HuH-7.5 (cell line): ENCODE results near the gene CUBN.

Experiments
- DNase-seq: peaks from one replicate; pipeline ENCODE4 v3.0.0; 2011; ENCODE audit warnings: low spot score

CUBN gene

GRCh38 chr10:16822726-16823360 is 306.8 kb downstream of the CUBN start:
- DNase-seq = no peak

DNA sequence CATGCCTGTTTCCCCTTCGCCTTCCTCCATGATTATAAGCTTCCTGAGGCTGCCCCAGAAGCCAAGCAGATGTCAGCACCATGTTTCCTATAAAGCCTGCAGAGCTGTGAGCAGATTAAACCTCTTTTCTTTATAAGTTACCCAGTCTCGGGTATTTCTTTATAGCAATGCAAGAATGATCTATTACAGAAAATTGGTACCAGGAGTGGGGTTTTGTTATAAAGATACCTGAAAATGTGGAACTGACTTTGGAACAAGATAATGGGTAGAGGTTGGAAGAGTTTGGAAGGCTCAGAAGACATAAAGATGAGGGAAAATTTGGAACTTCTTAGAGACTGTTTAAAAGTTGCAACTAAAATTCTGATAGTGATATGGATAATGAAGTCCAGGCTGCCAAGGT is 307.6 kb downstream of the CUBN start:
- DNase-seq = no peak

GRCh38 chr10:16820421-16820820 is 309.2 kb downstream of the CUBN start:
- no peak for DNase-seq

DNA sequence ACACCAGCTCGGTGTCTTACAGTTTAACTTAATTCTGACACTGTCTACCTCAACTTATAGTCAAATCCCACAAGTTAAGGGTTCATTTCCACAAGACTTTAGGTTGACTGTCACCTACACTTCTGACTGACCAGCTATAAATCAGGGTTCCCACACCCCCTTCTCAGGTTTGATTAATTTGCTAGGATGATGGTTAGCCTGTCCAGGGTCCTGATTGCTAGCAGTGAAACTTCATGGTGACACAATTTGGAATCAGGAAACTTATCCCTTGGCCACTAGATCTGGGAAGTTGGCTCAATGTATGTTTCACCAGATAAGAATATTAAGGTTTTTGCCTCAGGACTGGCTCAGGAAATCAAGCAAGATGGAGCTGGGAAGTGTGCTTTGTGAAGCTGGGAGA is 309.6 kb downstream of the CUBN start:
- DNase-seq = no peak

DNA sequence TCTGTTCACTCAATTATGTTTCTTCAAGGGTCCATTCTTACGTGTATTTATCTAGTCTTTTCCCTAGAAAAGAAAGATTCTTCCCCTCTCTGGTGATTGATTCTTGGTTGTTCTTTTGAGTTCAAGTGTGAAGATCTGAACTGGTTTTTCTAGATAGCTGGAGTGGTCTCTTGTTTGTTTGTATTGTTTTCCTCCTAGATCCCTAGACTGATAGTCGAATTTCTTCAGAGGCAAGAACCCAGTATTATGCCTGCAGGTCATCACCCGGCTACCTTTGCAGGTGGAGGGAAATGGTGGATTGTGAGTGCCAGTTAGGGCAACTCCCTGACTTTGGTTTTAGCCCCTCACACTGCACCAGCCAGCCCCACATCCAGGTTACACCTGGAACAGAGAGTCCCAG is 310.2 kb downstream of the CUBN start:
- no peak for DNase-seq

DNA sequence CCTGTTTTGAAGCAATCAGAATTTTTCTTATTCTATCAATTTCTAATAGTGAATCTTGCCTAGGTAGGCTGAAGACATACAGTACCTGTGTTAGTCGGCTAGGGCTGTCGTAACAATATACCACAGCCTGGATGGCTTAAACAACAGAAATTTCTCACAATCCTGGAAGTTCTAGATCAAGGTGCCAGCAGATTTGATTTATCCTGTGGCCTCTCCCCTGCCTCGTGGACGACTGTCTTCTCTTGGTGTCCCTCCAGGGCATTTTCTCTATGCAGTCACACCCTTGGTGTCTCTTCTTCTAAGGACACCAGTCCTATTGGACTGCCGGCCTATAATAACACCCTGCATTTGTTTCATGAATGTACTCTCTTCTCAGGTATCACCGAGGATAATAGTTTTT is 310.6 kb downstream of the CUBN start:
- DNase-seq = no peak

GRCh38 chr10:16817125-16818019 is 312.2 kb downstream of the CUBN start, which contains the start of gene RSU1:
RSU1 (minus strand) TSS chr10:16817424; CDS start chr10:16817081, 343 bp downstream.
- DNase-seq = peak; percentile 89

GRCh38 chr10:16816830-16817124 is 312.8 kb downstream of the CUBN start:
- no peak for DNase-seq

DNA sequence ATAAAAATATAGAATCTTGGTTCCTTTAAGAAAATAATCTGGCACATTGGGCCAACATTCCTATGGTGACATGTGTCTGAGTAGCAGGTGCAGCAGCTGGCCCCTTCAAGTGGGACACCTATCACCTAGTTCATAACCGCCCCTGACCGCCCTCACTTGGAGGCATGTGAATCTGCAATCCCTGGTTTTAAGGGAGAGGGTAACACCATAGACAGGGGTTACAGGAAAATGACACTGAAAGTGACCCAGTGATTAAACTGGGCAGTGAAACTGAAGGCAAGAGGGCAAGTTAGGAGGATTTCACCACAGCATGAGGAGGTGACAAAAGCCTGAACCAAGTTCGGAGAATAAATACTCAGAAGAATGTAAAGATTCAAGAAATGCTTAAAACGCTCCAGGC is 313.4 kb downstream of the CUBN start:
- DNase-seq = peak; percentile 11

- DNase-seq = no peak
Measured at GRCh38 chr10:16814012-16814411, 315.6 kb downstream of the CUBN start.

GRCh38 chr10:16812676-16813075 is 316.9 kb downstream of the CUBN start:
- DNase-seq = no peak

- no peak for DNase-seq
Measured at GRCh38 chr10:16811765-16812164, 317.8 kb downstream of the CUBN start.

GRCh38 chr10:16811292-16811691 is 318.3 kb downstream of the CUBN start:
- no peak for DNase-seq

DNA sequence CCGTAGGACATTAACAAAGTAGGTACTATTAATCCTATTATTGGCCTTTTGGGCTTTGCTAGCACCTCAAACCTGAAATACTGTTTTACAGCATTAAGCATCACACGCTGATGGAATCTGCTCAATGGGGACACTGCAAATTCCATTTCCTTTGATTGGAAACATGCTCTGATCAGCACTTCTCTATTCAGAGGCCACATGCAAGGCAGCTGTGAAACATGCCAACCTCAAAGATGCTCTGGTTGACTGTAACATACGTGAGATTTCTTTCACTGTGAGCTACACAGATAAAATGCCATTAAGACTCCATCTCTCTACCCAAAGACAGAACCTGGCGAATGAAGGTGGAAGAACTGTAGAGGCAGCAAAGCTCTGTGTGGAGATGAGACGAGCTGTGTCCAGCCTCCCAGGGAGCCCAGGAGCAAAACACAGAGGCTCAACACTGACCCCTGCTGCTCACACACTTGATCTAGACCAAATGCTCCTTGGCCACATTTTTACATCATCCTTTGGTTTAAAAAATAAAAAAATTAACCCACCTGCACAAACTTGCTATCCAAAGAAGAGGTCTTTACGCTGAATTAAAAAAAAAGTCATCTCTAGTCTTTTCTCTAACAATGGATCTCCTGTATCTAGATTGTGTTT is 320.4 kb downstream of the CUBN start:
- peak; percentile 21 for DNase-seq

DNA sequence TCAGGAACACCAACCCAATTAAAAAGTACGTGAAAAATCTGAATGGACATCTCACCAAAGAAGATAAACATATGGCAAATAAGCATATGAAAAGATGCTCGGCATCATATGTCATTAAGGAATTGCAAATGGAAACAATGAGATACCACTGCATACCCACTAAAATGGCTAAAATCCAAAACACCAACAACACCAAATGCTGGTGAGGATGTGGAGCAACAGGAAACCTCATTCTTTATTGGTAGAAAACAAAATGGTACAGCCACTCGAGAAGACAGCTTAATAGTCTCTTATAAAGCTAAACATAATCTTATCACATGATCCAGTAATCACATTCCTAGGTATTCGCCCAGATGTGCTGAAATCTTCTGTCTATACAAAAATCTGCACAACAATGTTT is 325.5 kb downstream of the CUBN start:
- DNase-seq = no peak

GRCh38 chr10:16803464-16803863 is 326.1 kb downstream of the CUBN start:
- no peak for DNase-seq

GRCh38 chr10:16799621-16800020 is 330.0 kb downstream of the CUBN start:
- no peak for DNase-seq

DNA sequence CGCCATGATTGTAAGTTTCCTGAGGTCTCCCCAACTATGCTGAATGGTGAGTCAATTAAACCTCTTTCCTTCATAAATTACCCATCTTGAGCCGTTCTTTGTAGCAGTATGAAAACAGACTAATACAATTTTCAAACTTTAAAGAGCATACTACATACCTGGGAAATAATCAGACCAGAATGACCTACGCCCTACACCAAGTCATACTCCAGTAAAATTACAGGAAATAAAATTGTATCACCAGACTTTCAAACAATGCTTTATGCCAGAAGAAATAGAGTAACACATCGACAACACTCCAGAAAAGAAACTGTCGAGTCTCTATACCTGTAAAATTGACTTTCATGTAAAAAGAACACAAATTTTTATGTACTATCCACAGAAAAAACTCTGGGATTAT is 331.0 kb downstream of the CUBN start:
- DNase-seq = no peak

GRCh38 chr10:16795410-16796073 is 334.1 kb downstream of the CUBN start:
- no peak for DNase-seq

DNA sequence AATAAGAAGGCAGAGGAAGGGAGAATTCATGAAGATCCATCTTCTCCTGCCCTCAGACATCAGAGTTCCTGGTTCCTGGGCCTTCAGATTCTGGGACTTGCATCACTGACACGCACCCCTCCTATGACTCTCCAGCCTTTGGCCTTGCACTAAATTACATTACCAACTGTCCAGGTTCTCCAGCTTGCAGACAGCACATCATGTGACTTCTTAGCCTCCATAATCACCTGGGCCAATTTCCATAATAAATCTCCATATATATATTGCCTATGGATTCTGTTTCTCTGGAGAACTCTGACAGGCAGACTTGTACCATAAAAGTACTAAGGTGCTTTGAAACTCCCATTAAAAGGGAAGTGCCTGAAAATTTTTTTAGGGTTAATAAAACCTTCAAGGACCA is 335.6 kb downstream of the CUBN start:
- no peak for DNase-seq

DNA sequence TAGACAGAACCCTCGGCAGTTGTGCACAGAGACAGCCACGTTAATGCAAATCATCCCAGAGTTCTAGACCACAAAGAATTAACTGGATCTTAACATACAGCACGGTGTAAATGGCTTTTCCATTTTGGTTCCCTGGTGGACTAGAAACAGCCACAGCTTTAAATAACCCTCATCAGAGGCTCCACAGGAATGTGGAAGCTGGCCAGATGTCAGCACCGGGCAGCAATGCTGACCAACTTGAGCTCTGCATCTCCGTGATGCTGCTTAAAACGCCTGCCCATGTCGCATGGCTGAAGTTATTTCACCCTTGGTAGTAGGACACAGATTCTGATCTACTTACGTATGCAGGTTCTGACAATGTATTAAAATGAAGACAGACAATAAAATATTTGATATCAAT is 336.9 kb downstream of the CUBN start:
- no peak for DNase-seq

DNA sequence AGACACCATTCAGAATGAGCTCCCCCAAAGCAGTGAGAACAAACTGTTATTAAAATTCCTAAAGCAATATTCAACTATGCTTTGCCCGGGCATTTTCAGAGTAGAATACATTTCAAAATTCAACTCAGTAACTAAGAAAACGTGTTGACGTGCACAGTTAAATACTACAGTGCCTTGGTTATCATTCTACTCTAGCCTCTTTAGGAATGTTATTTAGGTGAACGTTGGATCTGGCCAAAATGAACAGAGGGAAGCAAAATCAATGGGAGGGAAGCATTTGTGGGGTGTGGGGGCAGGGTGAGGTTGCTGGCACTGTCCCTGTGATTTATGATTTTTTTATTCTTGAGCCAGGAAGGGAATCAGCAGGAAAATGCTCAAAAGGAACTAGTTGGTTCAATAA is 339.8 kb downstream of the CUBN start:
- no peak for DNase-seq

GRCh38 chr10:16789261-16789660 is 340.4 kb downstream of the CUBN start:
- no peak for DNase-seq
